GM21529 (cell line): ENCODE data around the gene AS3MT.
"Not testable (repeated sequence)": the region's sequence is repeated elsewhere in the genome, so short reads cannot be mapped to it uniquely, and the experiment has no call there.

Source experiments
- ATAC-seq: cut with Tn5 transposase; IDR thresholded peaks from one replicate; pipeline ENCODE4 v1.9.1; 2021; ENCODE audit not compliant: unreplicated experiment

AS3MT gene

GRCh38 chr10:102919246-102919959, 50.1 kb downstream of the AS3MT start:
- no peak for ATAC-seq

GRCh38 chr10:102919992-102920739, 50.9 kb downstream of the AS3MT start:
- no peak for ATAC-seq

- ATAC-seq: no peak
Observed at GRCh38 chr10:102923601-102924000, 54.3 kb downstream of the AS3MT start.

GRCh38 chr10:102926842-102927241, 57.6 kb downstream of the AS3MT start:
- ATAC-seq: no peak

GRCh38 chr10:102927311-102928010, 58.2 kb downstream of the AS3MT start:
- no peak for ATAC-seq

- not testable (repeated sequence) for ATAC-seq
Observed at GRCh38 chr10:102928442-102928841, 59.2 kb downstream of the AS3MT start.

- ATAC-seq: no peak
Observed at GRCh38 chr10:102930720-102931119, 61.5 kb downstream of the AS3MT start.

GRCh38 chr10:102931643-102932042, 62.4 kb downstream of the AS3MT start:
- ATAC-seq: no peak

GRCh38 chr10:102935505-102935904, 66.2 kb downstream of the AS3MT start:
- no peak for ATAC-seq

GRCh38 chr10:102935939-102936605, 66.8 kb downstream of the AS3MT start:
- no peak for ATAC-seq

GRCh38 chr10:102941401-102941800, 72.1 kb downstream of the AS3MT start:
- ATAC-seq: no peak

- ATAC-seq: no peak
Observed at GRCh38 chr10:102945449-102945848, 76.2 kb downstream of the AS3MT start.

- ATAC-seq: no peak
Observed at GRCh38 chr10:102945962-102946361, 76.7 kb downstream of the AS3MT start.

GRCh38 chr10:102946992-102947391, 77.7 kb downstream of the AS3MT start:
- no peak for ATAC-seq

- ATAC-seq: no peak
Observed at GRCh38 chr10:102948176-102948575, 78.9 kb downstream of the AS3MT start.

GRCh38 chr10:102948786-102949185, 79.5 kb downstream of the AS3MT start:
- no peak for ATAC-seq

- ATAC-seq: no peak
Observed at GRCh38 chr10:102949916-102950315, 80.6 kb downstream of the AS3MT start.

GRCh38 chr10:102951316-102951715, 82.0 kb downstream of the AS3MT start:
- no peak for ATAC-seq
